Erythroblast (primary cell): Measurements from ENCODE around the gene MED27.

Experiments used
- GATA1 ChIP-seq: IDR thresholded peaks from 2 replicates; pipeline ENCODE4 v1.6.1; 2011; ENCODE audit warnings: low read depth, mild to moderate bottlenecking, control low read depth, low read length, moderate library complexity
- POLR2A ChIP-seq: IDR thresholded peaks from 2 replicates; pipeline ENCODE4 v1.6.1; 2011; ENCODE audit warnings: mild to moderate bottlenecking, low read length

DNA sequence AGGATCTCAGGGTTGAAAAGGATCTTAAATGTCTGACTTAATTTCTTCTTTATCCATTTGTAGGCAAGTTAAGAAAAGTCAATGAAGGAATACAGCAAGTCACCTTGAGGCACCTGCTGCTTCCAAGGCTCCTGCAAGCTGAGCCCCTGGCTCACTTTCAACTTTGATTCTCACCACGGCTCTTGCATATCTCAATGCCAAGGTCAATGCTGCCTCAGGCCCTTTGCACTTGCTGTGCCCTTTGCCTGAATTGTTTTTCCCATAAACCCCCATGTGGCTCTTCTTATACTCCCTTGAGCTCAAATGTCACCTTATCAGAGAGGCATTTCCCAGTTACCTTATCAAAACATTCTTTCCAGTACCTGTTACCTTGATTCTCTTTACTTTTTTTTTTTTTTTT lies 195.4 kb downstream of the MED27 start:
- TF ChIP-seq POLR2A (no peak), GATA1 (no peak)
